Measurements from ENCODE around the gene SLC22A8. TPM values are rescaled to one million over a fixed set of nuclear protein-coding genes. Genes with fewer than 3 reads are reported as not detected.

SLC22A8 gene
- total RNA-seq, 4 donors from 2014 or later, result not detected

- Histone ChIP-seq H3K9me3 (no peaks in the 10 kb centered on the region), H3K4me3 (no peak overlapping the region), H3K4me1 (no peaks in the 10 kb centered on the region), H3K27me3 (no peaks in the 10 kb centered on the region), H3K36me3 (no peaks in the 10 kb centered on the region), H3K27ac (no peak overlapping the region)
- DNase-seq, result no peak
- no peak for TF ChIP-seq CTCF (IDR thresholded peaks at IDR 0.05)
- TF ChIP-seq POLR2A (IDR thresholded peaks at IDR 0.05), result no peak
Measured at GRCh38 chr11:63001456-63001855, 14.2 kb downstream of the SLC22A8 start.

- DNase-seq, result no peak
- Histone ChIP-seq H3K27me3 (no peaks in the 10 kb centered on the region), H3K4me1 (no peaks in the 10 kb centered on the region), H3K4me3 (no peak overlapping the region), H3K27ac (no peak overlapping the region), H3K36me3 (no peaks in the 10 kb centered on the region), H3K9me3 (no peaks in the 10 kb centered on the region)
- no peak for TF ChIP-seq POLR2A (IDR thresholded peaks at IDR 0.05)
- no peak for TF ChIP-seq CTCF (IDR thresholded peaks at IDR 0.05)
Measured at GRCh38 chr11:62999649-63000048, 16.0 kb downstream of the SLC22A8 start.

GRCh38 chr11:62999156-62999555 is 16.5 kb downstream of the SLC22A8 start:
- H3K4me3 ChIP-seq, result no peak overlapping the region
- H3K36me3 ChIP-seq, result no peaks in the 10 kb centered on the region
- H3K9me3 ChIP-seq, result no peaks in the 10 kb centered on the region
- H3K4me1 ChIP-seq, result no peaks in the 10 kb centered on the region
- no peaks in the 10 kb centered on the region for H3K27me3 ChIP-seq
- no peak for TF ChIP-seq POLR2A (IDR thresholded peaks at IDR 0.05)
- TF ChIP-seq CTCF (IDR thresholded peaks at IDR 0.05), result no peak
- DNase-seq, result no peak
- no peak overlapping the region for H3K27ac ChIP-seq

- DNase-seq, result no peak
- Histone ChIP-seq H3K27ac (no peak overlapping the region), H3K27me3 (no peaks in the 10 kb centered on the region), H3K4me3 (no peak overlapping the region), H3K9me3 (no peaks in the 10 kb centered on the region), H3K4me1 (no peaks in the 10 kb centered on the region), H3K36me3 (no peaks in the 10 kb centered on the region)
- no peak for TF ChIP-seq POLR2A (IDR thresholded peaks at IDR 0.05)
- no peak for TF ChIP-seq CTCF (IDR thresholded peaks at IDR 0.05)
Measured at GRCh38 chr11:62996271-62996670, 19.4 kb downstream of the SLC22A8 start.

GRCh38 chr11:62994775-62995174 is 20.9 kb downstream of the SLC22A8 start:
- Histone ChIP-seq H3K27me3 (no peaks in the 10 kb centered on the region), H3K4me3 (no peak overlapping the region), H3K27ac (no peak overlapping the region), H3K9me3 (no peaks in the 10 kb centered on the region), H3K36me3 (no peaks in the 10 kb centered on the region), H3K4me1 (no peaks in the 10 kb centered on the region)
- DNase-seq, result no peak
- TF ChIP-seq POLR2A (IDR thresholded peaks at IDR 0.05), result no peak
- TF ChIP-seq CTCF (IDR thresholded peaks at IDR 0.05), result no peak

GRCh38 chr11:62988276-62988675 is 27.4 kb downstream of the SLC22A8 start:
- H3K4me3 ChIP-seq, result no peak overlapping the region
- TF ChIP-seq CTCF (IDR thresholded peaks at IDR 0.05), result no peak
- no peak for TF ChIP-seq POLR2A (IDR thresholded peaks at IDR 0.05)
- no peak overlapping the region for H3K27ac ChIP-seq
- no peak for DNase-seq
- no peaks in the 10 kb centered on the region for H3K36me3 ChIP-seq
- no peaks in the 10 kb centered on the region for H3K4me1 ChIP-seq
- no peaks in the 10 kb centered on the region for H3K27me3 ChIP-seq
- no peaks in the 10 kb centered on the region for H3K9me3 ChIP-seq
